ACC112 (cell line): ENCODE measurements around the gene IL1RL2.

ENCODE experiments used
- H2AFZ ChIP-seq: fragments of 200-600 bp; sonication (generic); one replicate; pipeline ENCODE4 v1.6.0; 2017; ENCODE audit warnings: antibody characterized with exemption, low read length; ENCODE audit not compliant: unreplicated experiment
- H3K27ac ChIP-seq: fragments of 200-600 bp; sonication (generic); 2 replicates; pipeline ENCODE4 v1.5.1; 2014; ENCODE audit warnings: low read depth, mild to moderate bottlenecking, antibody characterized with exemption, low read length, moderate library complexity
- H3K27me3 ChIP-seq: fragments of 200-600 bp; sonication (generic); 2 replicates; pipeline ENCODE4 v1.6.1; 2014; ENCODE audit warnings: mild to moderate bottlenecking, antibody characterized with exemption, low read length, moderate library complexity, mixed read lengths; ENCODE audit not compliant: insufficient read depth
- H3K36me3 ChIP-seq: fragments of 200-600 bp; sonication (generic); 2 replicates; pipeline ENCODE4 v1.6.1; 2016; ENCODE audit warnings: mild to moderate bottlenecking, antibody characterized with exemption, low read length, moderate library complexity, mixed read lengths; ENCODE audit not compliant: insufficient read depth
- H3K4me1 ChIP-seq: fragments of 200-600 bp; sonication (generic); one replicate; pipeline ENCODE4 v1.6.1; 2016; ENCODE audit warnings: low read length, mixed read lengths; ENCODE audit not compliant: insufficient read depth, unreplicated experiment, control insufficient read depth
- H3K4me3 ChIP-seq: fragments of 200-600 bp; sonication (generic); 2 replicates; pipeline ENCODE4 v1.5.1; 2014; ENCODE audit warnings: mild to moderate bottlenecking, low read depth, low read length
- H3K79me2 ChIP-seq: fragments of 200-600 bp; sonication (generic); one replicate; pipeline ENCODE4 v1.6.0; 2016; ENCODE audit warnings: low read length; ENCODE audit not compliant: control insufficient read depth, unreplicated experiment, insufficient read depth

The IL1RL2 gene

GRCh38 chr2:102286041-102286440, 99.2 kb downstream of the IL1RL2 start:
- no peak overlapping the region for H2AFZ ChIP-seq
- H3K4me3 ChIP-seq = no peak overlapping the region
- no peaks in the 10 kb centered on the region for H3K27me3 ChIP-seq
- H3K4me1 ChIP-seq = no peaks in the 10 kb centered on the region
- H3K27ac ChIP-seq = no peak overlapping the region
- H3K36me3 ChIP-seq = no peaks in the 10 kb centered on the region
- H3K79me2 ChIP-seq = no peaks in the 10 kb centered on the region

- Histone ChIP-seq H3K36me3 (no peaks in the 10 kb centered on the region), H3K27ac (no peak overlapping the region), H3K4me3 (no peak overlapping the region), H2AFZ (no peak overlapping the region), H3K27me3 (no peaks in the 10 kb centered on the region), H3K79me2 (no peaks in the 10 kb centered on the region), H3K4me1 (no peaks in the 10 kb centered on the region)
Observed at GRCh38 chr2:102289129-102289528, 102.3 kb downstream of the IL1RL2 start.
